Esophagus muscularis mucosa (tissue), 4 donors: Measurements from ENCODE around the gene PCNX4. TPM values are rescaled to one million over a fixed set of nuclear protein-coding genes. Genes with fewer than 3 reads are reported as not detected.
"Not testable (repeated sequence)": the region's sequence is repeated elsewhere in the genome, so short reads cannot be mapped to it uniquely, and the experiment has no call there.

Experiments
- DNase-seq: peaks from one replicate; pipeline ENCODE4 v3.0.0-alpha.2; 2017; ENCODE audit errors: extremely low spot score
- H3K27ac ChIP-seq, 4 donors: fragments of 200-600 bp; sonication (generic); replicated peaks in 1 of 4; 1 replicate in 3 of 4; 2 replicates in 1 of 4; pipeline ENCODE4 v1.5.1; 2016 to 2019; ENCODE audit warnings: mild to moderate bottlenecking in 1 of 4
- H3K27me3 ChIP-seq, 4 donors: fragments of 200-600 bp; sonication (generic); one replicate each; pipeline versions ENCODE4 v1.5.1 to v1.6.0; 2016 to 2019
- H3K36me3 ChIP-seq, 4 donors: fragments of 200-600 bp; sonication (generic); one replicate each; pipeline ENCODE4 v1.5.1; 2016 to 2019
- H3K4me1 ChIP-seq, 4 donors: fragments of 200-600 bp; sonication (generic); one replicate each; pipeline ENCODE4 v1.5.1; 2016 to 2019
- H3K4me3 ChIP-seq, 4 donors: fragments of 200-600 bp; sonication (generic); 1 replicate in 2 of 4; 2 replicates in 2 of 4; pipeline ENCODE4 v1.5.1; 2016 to 2019; ENCODE audit warnings: mild to moderate bottlenecking in 4 of 4, moderate library complexity in 1 of 4
- H3K9me3 ChIP-seq, 4 donors: fragments of 200-600 bp; sonication (generic); 1 replicate in 3 of 4; 2 replicates in 1 of 4; pipeline ENCODE4 v1.5.1; 2016 to 2019
- EP300 ChIP-seq: sonication (generic); formaldehyde crosslinking; IDR thresholded peaks from one replicate; pipeline ENCODE4 v1.6.1; 2017; ENCODE audit warnings: antibody characterized with exemption
- POLR2A ChIP-seq: fragments of 450-650 bp; IDR thresholded peaks from one replicate; pipeline ENCODE4 v1.6.1; 2017; ENCODE audit warnings: antibody characterized with exemption, moderate library complexity, mild to moderate bottlenecking, low read depth
- POLR2AphosphoS5 ChIP-seq, 2 donors: sonication (generic); formaldehyde crosslinking; IDR thresholded peaks; one replicate each; pipeline ENCODE4 v1.6.1; 2017; ENCODE audit warnings: antibody characterized with exemption in 2 of 2
- WGBS: methylation state at CpG from one replicate; pipeline ENCODE4 v1.1.5; 2018; 5-methylcytosine and 5-hydroxymethylcytosine counted together
- intact Hi-C: fragments of 100-400 bp; cut with DNase I; formaldehyde crosslinking; loops from one replicate; pipeline ENCODE4 v1.15.1; 2023
- total RNA-seq, 4 donors: library from RNA; depleted of rRNA; stranded (reverse); fragments of >200 nt; gene quantifications; one replicate each; pipeline versions ENCODE4 v1.1.0 to v1.2.1, GENCODE V29; 2016
- TF ChIP-seq, protein P1 (sequence below), 3 experiments: fragments of 200-600 bp in 2 of 3; fragments of 450-650 bp in 1 of 3; sonication (generic) in 2 of 3; IDR thresholded peaks; one replicate each; pipeline ENCODE4 v1.5.1; 2017 to 2019; ENCODE audit warnings: antibody characterized with exemption in 3 of 3, mild to moderate bottlenecking in 2 of 3, moderate library complexity in 1 of 3

Gene PCNX4
- total RNA-seq, 4 donors from 2014 or later, result 18.7 to 34.5 (median 26.3) TPM

DNA sequence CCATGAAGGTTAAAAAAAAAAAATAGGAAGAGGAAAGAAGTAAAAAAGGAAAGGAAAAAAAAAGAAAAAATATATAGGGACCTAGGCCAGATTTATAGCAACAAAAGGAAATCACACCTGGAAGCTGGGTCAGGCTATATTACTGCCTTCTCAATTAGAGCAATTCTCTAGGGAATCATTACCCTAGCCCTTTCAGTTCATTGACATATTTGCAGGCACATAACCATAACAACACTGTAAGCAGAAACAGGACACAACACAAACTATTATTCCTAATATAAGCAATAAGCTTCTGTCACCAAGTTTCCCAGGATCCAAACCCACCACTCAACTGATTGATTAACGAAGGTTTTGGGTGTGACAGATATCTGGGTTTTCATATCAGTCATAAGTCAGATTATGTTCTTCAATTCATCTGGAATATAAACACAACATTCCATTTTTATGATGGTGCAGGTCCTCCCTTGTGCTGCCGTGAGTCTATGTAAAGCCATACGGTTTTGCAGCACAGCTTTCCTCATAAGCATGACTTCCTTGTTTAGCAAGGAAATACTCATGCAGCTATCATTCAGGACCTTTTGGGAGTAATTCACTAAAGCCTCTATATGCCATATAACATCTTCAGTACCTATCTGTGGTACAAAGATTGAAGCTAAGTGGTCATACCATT, 4.2 kb downstream of the PCNX4 start:
- intact Hi-C loops, result no loop called here
- Histone ChIP-seq H3K27ac (no peak overlapping the region), H3K4me1 (peaks cover 39 to 45% (median 41%) of the 10 kb centered on the region in 4 donors), H3K27me3 (no peaks in the 10 kb centered on the region), H3K36me3 (peaks cover 0 to 13% (median 8%) of the 10 kb centered on the region in 4 donors), H3K4me3 (no peak overlapping the region), H3K9me3 (no peaks in the 10 kb centered on the region)
- WGBS, result 44% methylated on average over 3 of the region's 3 CpGs
- no peak for DNase-seq
- no peak for TF ChIP-seq POLR2A
- TF ChIP-seq EP300, result no peak
- TF ChIP-seq, protein P1, sequence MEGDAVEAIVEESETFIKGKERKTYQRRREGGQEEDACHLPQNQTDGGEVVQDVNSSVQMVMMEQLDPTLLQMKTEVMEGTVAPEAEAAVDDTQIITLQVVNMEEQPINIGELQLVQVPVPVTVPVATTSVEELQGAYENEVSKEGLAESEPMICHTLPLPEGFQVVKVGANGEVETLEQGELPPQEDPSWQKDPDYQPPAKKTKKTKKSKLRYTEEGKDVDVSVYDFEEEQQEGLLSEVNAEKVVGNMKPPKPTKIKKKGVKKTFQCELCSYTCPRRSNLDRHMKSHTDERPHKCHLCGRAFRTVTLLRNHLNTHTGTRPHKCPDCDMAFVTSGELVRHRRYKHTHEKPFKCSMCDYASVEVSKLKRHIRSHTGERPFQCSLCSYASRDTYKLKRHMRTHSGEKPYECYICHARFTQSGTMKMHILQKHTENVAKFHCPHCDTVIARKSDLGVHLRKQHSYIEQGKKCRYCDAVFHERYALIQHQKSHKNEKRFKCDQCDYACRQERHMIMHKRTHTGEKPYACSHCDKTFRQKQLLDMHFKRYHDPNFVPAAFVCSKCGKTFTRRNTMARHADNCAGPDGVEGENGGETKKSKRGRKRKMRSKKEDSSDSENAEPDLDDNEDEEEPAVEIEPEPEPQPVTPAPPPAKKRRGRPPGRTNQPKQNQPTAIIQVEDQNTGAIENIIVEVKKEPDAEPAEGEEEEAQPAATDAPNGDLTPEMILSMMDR (IDR thresholded peaks at IDR 0.05), result no peak
- no peak for TF ChIP-seq POLR2AphosphoS5 (IDR thresholded peaks at IDR 0.05)

DNA sequence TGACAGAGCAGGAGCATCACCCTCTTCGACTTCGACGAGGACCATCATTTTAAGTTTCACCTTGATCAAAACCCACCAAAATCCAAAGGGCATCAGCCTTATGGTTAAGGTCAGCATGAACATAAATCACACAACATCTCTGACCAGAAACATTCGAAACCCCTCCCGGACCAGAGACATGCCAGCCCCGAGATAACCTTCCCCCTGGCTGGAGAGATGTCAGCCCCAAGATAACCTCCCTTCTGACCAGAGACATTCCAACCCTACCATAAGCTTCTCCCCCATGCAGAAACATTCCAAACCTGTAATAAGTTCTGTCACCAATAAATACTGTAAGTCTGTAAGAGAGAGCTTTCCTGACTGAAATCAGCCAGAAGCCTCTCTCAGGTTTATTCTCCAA, 6.3 kb downstream of the PCNX4 start:
- Histone ChIP-seq H3K4me1 (peaks cover 42 to 54% (median 47%) of the 10 kb centered on the region in 4 donors), H3K36me3 (peaks cover 0 to 13% (median 8%) of the 10 kb centered on the region in 4 donors), H3K27me3 (no peaks in the 10 kb centered on the region), H3K27ac (no peak overlapping the region), H3K9me3 (no peaks in the 10 kb centered on the region), H3K4me3 (no peak overlapping the region)
- TF ChIP-seq POLR2AphosphoS5 (IDR thresholded peaks at IDR 0.05) (no peak), EP300 (no peak), POLR2A (no peak)
- TF ChIP-seq, protein P1 (IDR thresholded peaks at IDR 0.05), result no peak
- intact Hi-C loops, result no loop called here
- WGBS, result 80% methylated on average over 6 of the region's 6 CpGs
- no peak for DNase-seq

DNA sequence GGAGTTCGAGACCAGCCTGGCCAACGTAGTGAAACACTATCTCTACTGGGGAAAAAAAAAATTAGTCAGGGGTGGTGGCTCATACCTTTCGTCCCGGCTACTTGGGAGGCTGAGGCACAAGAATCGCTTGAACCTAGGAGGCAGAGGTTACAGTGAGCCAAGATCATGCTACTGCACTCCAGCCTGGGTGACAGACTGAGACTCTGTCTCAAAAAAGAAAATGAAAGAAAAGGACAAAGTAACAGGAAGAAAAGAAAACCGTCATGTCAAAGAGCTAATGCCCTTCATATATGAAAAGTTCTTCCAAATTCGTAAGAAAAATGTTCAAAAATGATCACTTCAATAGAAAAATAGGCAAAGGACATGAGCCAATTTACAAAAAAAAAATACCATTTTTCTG, 8.1 kb downstream of the PCNX4 start:
- H3K36me3 ChIP-seq, result peaks cover 0 to 13% (median 8%) of the 10 kb centered on the region in 4 donors
- H3K27me3 ChIP-seq, H3K9me3 ChIP-seq, intact Hi-C loops, H3K4me3 ChIP-seq, DNase-seq, H3K27ac ChIP-seq: not testable (repeated sequence)
- H3K4me1 ChIP-seq, result peaks cover 28 to 46% (median 38%) of the 10 kb centered on the region in 4 donors
- 97% methylated on average over 7 of the region's 7 CpGs for WGBS

DNA sequence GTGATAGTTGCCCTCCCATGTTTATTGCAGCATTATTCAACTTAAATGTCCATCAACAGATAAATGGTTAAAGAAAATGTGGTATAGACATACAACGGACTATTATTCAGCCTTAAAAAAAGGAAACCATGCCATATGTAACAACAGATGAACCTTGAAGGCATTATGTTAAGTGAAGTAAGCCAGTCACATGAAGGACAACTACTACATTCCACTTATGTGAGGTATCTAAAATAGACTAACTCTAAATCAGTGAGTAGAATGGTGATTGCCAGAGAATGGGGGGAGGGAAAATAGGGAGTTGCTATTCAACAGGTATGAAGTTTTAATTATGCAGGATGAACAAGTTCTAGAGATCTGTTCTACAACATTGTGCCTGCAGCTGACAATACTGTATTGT, 10.1 kb downstream of the PCNX4 start:
- H3K27me3 ChIP-seq, result no peaks in the 10 kb centered on the region
- DNase-seq, result no peak
- H3K4me3 ChIP-seq, result no peak overlapping the region
- peaks cover 0 to 13% (median 8%) of the 10 kb centered on the region in 4 donors for H3K36me3 ChIP-seq
- 90% methylated on average over 1 of the region's 1 CpG for WGBS
- H3K9me3 ChIP-seq, result no peaks in the 10 kb centered on the region
- TF ChIP-seq POLR2AphosphoS5 (IDR thresholded peaks at IDR 0.05) (no peak), EP300 (no peak), POLR2A (no peak)
- TF ChIP-seq, protein P1 (IDR thresholded peaks at IDR 0.05), result no peak
- intact Hi-C loops, result no loop called here
- no peak overlapping the region for H3K27ac ChIP-seq
- peaks cover 29 to 37% (median 34%) of the 10 kb centered on the region in 4 donors for H3K4me1 ChIP-seq

DNA sequence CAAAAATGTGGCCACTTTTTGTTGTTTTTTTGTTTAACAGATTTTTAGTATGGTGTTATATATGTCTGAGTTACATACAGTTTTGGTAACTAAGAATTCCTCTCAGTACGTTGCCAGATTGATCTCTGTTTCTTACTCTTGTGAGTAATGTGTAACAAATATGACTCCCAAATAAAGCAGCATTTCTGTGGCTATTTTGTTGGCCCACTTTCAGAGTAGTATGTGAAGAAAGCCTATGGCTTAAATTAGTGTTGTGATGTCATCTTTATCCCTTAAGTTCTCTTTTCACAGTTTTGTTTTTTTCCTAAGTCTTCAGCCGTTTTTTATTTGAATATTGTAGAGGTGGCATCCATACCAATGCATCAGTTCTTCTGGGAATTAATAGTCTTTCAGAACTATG, 10.7 kb downstream of the PCNX4 start:
- no peak overlapping the region for H3K4me3 ChIP-seq
- H3K27ac ChIP-seq, result no peak overlapping the region
- intact Hi-C loops, result no loop called here
- H3K9me3 ChIP-seq, result no peaks in the 10 kb centered on the region
- no peak for DNase-seq
- H3K4me1 ChIP-seq, result peaks cover 31 to 42% (median 35%) of the 10 kb centered on the region in 4 donors
- 41% methylated on average over 2 of the region's 2 CpGs for WGBS
- H3K27me3 ChIP-seq, result no peaks in the 10 kb centered on the region
- TF ChIP-seq EP300 (no peak), POLR2AphosphoS5 (IDR thresholded peaks at IDR 0.05) (no peak), POLR2A (no peak)
- TF ChIP-seq, protein P1 (IDR thresholded peaks at IDR 0.05), result no peak
- peaks cover 0 to 11% (median 7%) of the 10 kb centered on the region in 4 donors for H3K36me3 ChIP-seq
